NCI-H187 (cell line): Measurements from ENCODE around the gene ZNF700.
"Not testable (repeated sequence)": the region's sequence is repeated elsewhere in the genome, so short reads cannot be mapped to it uniquely, and the experiment has no call there.

Experiments used
- DNase-seq, 2 experiments: peaks; one replicate each; lab custom pipeline; 2025; lab: John Stamatoyannopoulos, UW

ZNF700 gene

GRCh38 chr19:11989112-11989456 is 64.2 kb downstream of the ZNF700 start:
- DNase-seq = no peak

GRCh38 chr19:11991921-11992320 is 67.0 kb downstream of the ZNF700 start:
- not testable (repeated sequence) for DNase-seq

- no peak for DNase-seq
Observed at GRCh38 chr19:11995174-11995573, 70.3 kb downstream of the ZNF700 start.
